Endothelial cell of umbilical vein (primary cell): ENCODE data around the gene CPSF3. TPM values are rescaled to one million over a fixed set of nuclear protein-coding genes. Genes with fewer than 3 reads are reported as not detected.

Experiments
- BruUV-seq: library from RNA; stranded (reverse); fragments of 400-500 nt; replicated peaks from 2 replicates; lab custom pipeline; 2021; lab: Mats Ljungman, UMichigan
- CTCF ChIA-PET: fragments of 300-600, 350-600 bp; sonication (Branson Sonifier 250); formaldehyde crosslinking; loops from one replicate; lab custom pipeline; 2021; ENCODE audit warnings: antibody characterized with exemption, inconsistent platforms; lab: Charles Lee
- POLR2A ChIA-PET: fragments of 300-600, 350-600 bp; sonication (Branson Sonifier 250); formaldehyde crosslinking; loops from one replicate; lab custom pipeline; 2021; ENCODE audit warnings: antibody characterized with exemption, inconsistent platforms; lab: Charles Lee
- DNase-seq: peaks from one replicate; pipeline ENCODE4 v3.0.0-alpha.2; 2011; ENCODE audit warnings: low read depth, low spot score
- FAIRE-seq: peaks from 2 replicates; lab custom pipeline; 2011; peaks lifted over from hg19 to GRCh38; lab: Jason Lieb, UNC
- H2AFZ ChIP-seq: 2 replicates; pipeline ENCODE4 v1.6.0; 2012; ENCODE audit warnings: low read depth, low read length, control low read depth, inconsistent platforms
- H3K27ac ChIP-seq: 2 replicates; pipeline ENCODE4 v1.5.1; 2011; ENCODE audit warnings: low read depth, mild to moderate bottlenecking, control low read depth, low read length, moderate library complexity; ENCODE audit not compliant: insufficient read depth
- H3K27me3 ChIP-seq, 2 experiments: 2 replicates each; pipeline versions ENCODE4 v1.6.0 to v1.6.1; 2011; ENCODE audit warnings: low read length in 2 of 2, mixed read lengths in 1 of 2; ENCODE audit not compliant: control insufficient read depth in 2 of 2, insufficient read depth in 2 of 2
- H3K36me3 ChIP-seq, 2 experiments: 2 replicates in 1 of 2; 3 replicates in 1 of 2; pipeline ENCODE4 v1.5.1; 2011; ENCODE audit warnings: low read length in 2 of 2, mild to moderate bottlenecking in 1 of 2, moderate library complexity in 1 of 2; ENCODE audit not compliant: control insufficient read depth in 2 of 2, insufficient read depth in 2 of 2; ENCODE audit errors: extremely low read depth in 1 of 2
- H3K4me1 ChIP-seq: 3 replicates; pipeline ENCODE4 v1.5.1; 2011; ENCODE audit warnings: mild to moderate bottlenecking, low read length; ENCODE audit not compliant: control insufficient read depth, insufficient read depth; ENCODE audit errors: extremely low read depth
- H3K4me2 ChIP-seq: 2 replicates; pipeline ENCODE4 v1.6.1; 2011; ENCODE audit warnings: low read length, control low read depth, mixed read lengths; ENCODE audit not compliant: insufficient read depth
- H3K4me3 ChIP-seq, 3 experiments: fragments of 200-600 bp in 1 of 3; sonication (generic), shearing (Covaris generic) in 1 of 3; replicated peaks in 1 of 3; 2 replicates each; pipeline ENCODE4 v1.5.1; 2011 to 2016; ENCODE audit warnings: control low read depth in 3 of 3, low read length in 3 of 3, mild to moderate bottlenecking in 2 of 3, inconsistent platforms in 1 of 3, low read depth in 1 of 3, moderate library complexity in 1 of 3; ENCODE audit not compliant: insufficient read depth in 1 of 3
- H3K79me2 ChIP-seq: 2 replicates; pipeline ENCODE4 v1.6.0; 2012; ENCODE audit warnings: low read length, inconsistent platforms; ENCODE audit not compliant: control insufficient read depth, insufficient read depth
- H3K9ac ChIP-seq: replicated peaks from 2 replicates; pipeline ENCODE3; 2011; ENCODE audit warnings: low read length, control low read depth; ENCODE audit not compliant: insufficient read depth; ENCODE audit errors: extremely low read depth
- H3K9me1 ChIP-seq: replicated peaks from 3 replicates; pipeline ENCODE4 v1.6.0; 2011; ENCODE audit warnings: mild to moderate bottlenecking, low read length; ENCODE audit not compliant: control insufficient read depth, insufficient read depth; ENCODE audit errors: extremely low read depth
- H3K9me3 ChIP-seq: replicated peaks from 2 replicates; pipeline ENCODE4 v1.5.1; 2012; ENCODE audit warnings: low read length, inconsistent platforms; ENCODE audit not compliant: control insufficient read depth, insufficient read depth
- H4K20me1 ChIP-seq: replicated peaks from 2 replicates; pipeline ENCODE3; 2011; ENCODE audit warnings: mild to moderate bottlenecking, low read length; ENCODE audit not compliant: control insufficient read depth, insufficient read depth; ENCODE audit errors: extremely low read depth
- EZH2 ChIP-seq: IDR thresholded peaks from 2 replicates; pipeline ENCODE4 v1.6.1; 2012; ENCODE audit warnings: borderline replicate concordance, low read depth, mild to moderate bottlenecking, moderate library complexity, low read length, inconsistent platforms; ENCODE audit not compliant: severe bottlenecking
- GATA2 ChIP-seq: IDR thresholded peaks from 2 replicates; pipeline ENCODE4 v1.7.0; 2011; ENCODE audit warnings: low read depth, mild to moderate bottlenecking, moderate library complexity, mixed read lengths, low read length; ENCODE audit not compliant: insufficient read length, insufficient read depth
- MYC ChIP-seq: IDR thresholded peaks from one replicate; pipeline ENCODE4 v1.6.1; 2011; ENCODE audit warnings: mild to moderate bottlenecking, low read depth, low read length
- dilution Hi-C: fragments of 300-500 bp; cut with MboI; formaldehyde crosslinking; loops from one replicate; pipeline ENCODE4 v1.15.0; 2019; ENCODE audit warnings: low sequenced_read_pairs; ENCODE audit not compliant: extremely low pct_ligation_motif_present
- intact Hi-C: fragments of 100-400 bp; cut with micrococcal nuclease; formaldehyde crosslinking; loops from one replicate; pipeline ENCODE4 v1.10.0; 2022
- polyA plus RNA-seq, 4 experiments: library from polyadenylated mRNA; depleted of rRNA in 3 of 4; stranded (reverse) in 3 of 4; unstranded in 1 of 4; fragments of >200 nt; gene quantifications; 2 replicates each; pipeline versions ENCODE4 v1.2.1 to v1.2.3, GENCODE V29; 2011 to 2012; ENCODE audit warnings: missing spikeins in 1 of 4
- total RNA-seq: library from RNA; stranded (reverse); gene quantifications from 2 replicates; pipeline ENCODE4 v1.2.3, GENCODE V29; 2021
- TF ChIP-seq, protein P1 (sequence below), 2 donors: IDR thresholded peaks; 1 replicate in 1 of 2; 2 replicates in 1 of 2; pipeline ENCODE4 v1.5.1; 2011; ENCODE audit warnings: low read length in 2 of 2, mild to moderate bottlenecking in 2 of 2, moderate library complexity in 2 of 2, control low read depth in 1 of 2, inconsistent platforms in 1 of 2, low read depth in 1 of 2; ENCODE audit not compliant: insufficient read depth in 1 of 2; ENCODE audit errors: extremely low read depth in 1 of 2

CPSF3 gene
- total and polyA plus RNA-seq, 2 donors (not counting 3 experiments of a cell fraction or from before 2014, with no cell fraction given) = 13.7 to 35.6 TPM

DNA sequence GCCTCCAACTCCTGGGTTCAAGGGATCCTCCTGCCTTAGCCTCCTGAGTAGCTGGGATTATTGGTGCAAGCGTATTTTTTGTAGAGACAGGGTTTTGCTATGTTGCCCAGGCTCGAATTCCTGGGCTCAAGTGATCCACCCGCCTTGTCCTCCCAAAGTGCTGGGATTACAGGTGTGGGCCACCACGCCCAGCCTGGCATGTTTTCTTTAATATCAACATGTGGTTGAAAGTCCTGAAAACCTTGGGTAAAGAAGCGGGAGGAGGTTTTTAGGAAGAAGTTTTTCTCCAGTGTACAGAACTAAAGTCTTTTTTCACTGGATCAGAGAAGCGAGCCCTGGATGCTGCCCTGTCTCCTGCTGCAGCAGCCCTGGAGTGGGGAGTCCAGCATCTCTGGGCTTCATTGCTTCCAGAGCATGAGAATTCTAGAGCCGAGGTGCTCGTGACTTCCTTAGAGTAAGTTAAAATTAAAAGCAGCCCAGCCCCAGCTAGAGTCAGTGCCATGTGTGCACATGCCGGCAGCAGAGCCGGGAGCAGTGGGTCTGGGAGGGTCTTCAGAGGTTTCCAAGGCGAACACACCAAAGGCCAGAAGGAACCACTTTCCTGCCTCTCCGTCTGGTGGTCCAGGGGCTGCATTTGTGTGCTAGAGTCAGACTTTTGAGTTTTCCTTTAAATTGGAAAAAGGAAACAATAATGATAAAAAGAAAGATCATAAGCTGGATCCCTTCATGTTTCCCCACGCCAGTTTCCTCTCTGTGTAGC lies 31.3 kb upstream of the CPSF3 start:
- no peak for FAIRE-seq
- H3K27me3 ChIP-seq = no peaks in the 10 kb centered on the region
- no TSS peak for BruUV-seq
- peaks cover 28 to 47% of the 10 kb centered on the region in 2 experiments for H3K36me3 ChIP-seq
- ChIA-PET POLR2A (no interaction called here), CTCF (interaction anchor here (0.6 to 1.2 kb wide), 3 partner anchors 21 to 249 kb away, joined by 3 to 5 read pairs (median 3); no protein-coding TSS in a partner anchor)
- H3K9me3 ChIP-seq = no peaks in the 10 kb centered on the region
- no peak overlapping the region for H3K9ac ChIP-seq
- H3K27ac ChIP-seq = no peak overlapping the region
- no peaks in the 10 kb centered on the region for H3K4me1 ChIP-seq
- H4K20me1 ChIP-seq = no peaks in the 10 kb centered on the region
- H3K4me2 ChIP-seq = no peak overlapping the region
- H2AFZ ChIP-seq = no peak overlapping the region
- H3K4me3 ChIP-seq = no peak overlapping the region
- intact Hi-C loops = no loop called here
- no peaks in the 10 kb centered on the region for H3K9me1 ChIP-seq
- TF ChIP-seq MYC = no peak
- TF ChIP-seq, protein P1, sequence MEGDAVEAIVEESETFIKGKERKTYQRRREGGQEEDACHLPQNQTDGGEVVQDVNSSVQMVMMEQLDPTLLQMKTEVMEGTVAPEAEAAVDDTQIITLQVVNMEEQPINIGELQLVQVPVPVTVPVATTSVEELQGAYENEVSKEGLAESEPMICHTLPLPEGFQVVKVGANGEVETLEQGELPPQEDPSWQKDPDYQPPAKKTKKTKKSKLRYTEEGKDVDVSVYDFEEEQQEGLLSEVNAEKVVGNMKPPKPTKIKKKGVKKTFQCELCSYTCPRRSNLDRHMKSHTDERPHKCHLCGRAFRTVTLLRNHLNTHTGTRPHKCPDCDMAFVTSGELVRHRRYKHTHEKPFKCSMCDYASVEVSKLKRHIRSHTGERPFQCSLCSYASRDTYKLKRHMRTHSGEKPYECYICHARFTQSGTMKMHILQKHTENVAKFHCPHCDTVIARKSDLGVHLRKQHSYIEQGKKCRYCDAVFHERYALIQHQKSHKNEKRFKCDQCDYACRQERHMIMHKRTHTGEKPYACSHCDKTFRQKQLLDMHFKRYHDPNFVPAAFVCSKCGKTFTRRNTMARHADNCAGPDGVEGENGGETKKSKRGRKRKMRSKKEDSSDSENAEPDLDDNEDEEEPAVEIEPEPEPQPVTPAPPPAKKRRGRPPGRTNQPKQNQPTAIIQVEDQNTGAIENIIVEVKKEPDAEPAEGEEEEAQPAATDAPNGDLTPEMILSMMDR (IDR thresholded peaks at IDR 0.05; ENCODE audit: extremely low read depth in 1 of 2, insufficient read depth in 1 of 2, low read depth in 1 of 2, low read length in 2 of 2) = no peak
- TF ChIP-seq GATA2 = no peak
- TF ChIP-seq EZH2 = no peak
- H3K79me2 ChIP-seq = no peaks in the 10 kb centered on the region
- dilution Hi-C loops = no loop called here
- DNase-seq = no peak
